HG03025 (cell line): ENCODE data around the gene MACROD2.

ENCODE experiments used
- ATAC-seq: cut with Tn5 transposase; IDR thresholded peaks from one replicate; pipeline ENCODE4 v1.9.1; 2021; ENCODE audit warnings: mild to moderate bottlenecking, moderate library complexity; ENCODE audit not compliant: unreplicated experiment, low FRiP score

MACROD2 gene

GRCh38 chr20:14055127-14055742 is 59.9 kb downstream of the MACROD2 start:
- no peak for ATAC-seq

- ATAC-seq = no peak
These were observed 66.9 kb downstream of the MACROD2 start for GRCh38 chr20:14062171-14062570.

GRCh38 chr20:14062786-14063185 is 67.5 kb downstream of the MACROD2 start:
- no peak for ATAC-seq

- no peak for ATAC-seq
These were observed 69.0 kb downstream of the MACROD2 start for GRCh38 chr20:14064333-14064732.

- ATAC-seq = no peak
These were observed 69.6 kb downstream of the MACROD2 start for GRCh38 chr20:14064921-14065320.

- no peak for ATAC-seq
These were observed 70.5 kb downstream of the MACROD2 start for GRCh38 chr20:14065774-14066173.

- no peak for ATAC-seq
These were observed 72.3 kb downstream of the MACROD2 start for GRCh38 chr20:14067603-14068002.

- no peak for ATAC-seq
These were observed 74.5 kb downstream of the MACROD2 start for GRCh38 chr20:14069796-14070195.

- ATAC-seq = no peak
These were observed 98.3 kb downstream of the MACROD2 start for GRCh38 chr20:14093652-14094051.

GRCh38 chr20:14098261-14098660 is 102.9 kb downstream of the MACROD2 start:
- ATAC-seq = no peak

GRCh38 chr20:14113416-14113815 is 118.1 kb downstream of the MACROD2 start:
- no peak for ATAC-seq

GRCh38 chr20:14114065-14114704 is 118.9 kb downstream of the MACROD2 start:
- ATAC-seq = no peak

- no peak for ATAC-seq
These were observed 120.7 kb downstream of the MACROD2 start for GRCh38 chr20:14116037-14116436.

- no peak for ATAC-seq
These were observed 122.5 kb downstream of the MACROD2 start for GRCh38 chr20:14117768-14118167.

GRCh38 chr20:14126856-14127255 is 131.5 kb downstream of the MACROD2 start:
- no peak for ATAC-seq

- ATAC-seq = no peak
These were observed 132.4 kb downstream of the MACROD2 start for GRCh38 chr20:14127514-14128223.

GRCh38 chr20:14134004-14134403 is 138.7 kb downstream of the MACROD2 start:
- no peak for ATAC-seq

- ATAC-seq = no peak
These were observed 146.9 kb downstream of the MACROD2 start for GRCh38 chr20:14142171-14142570.

GRCh38 chr20:14142964-14143627 is 147.8 kb downstream of the MACROD2 start:
- no peak for ATAC-seq

GRCh38 chr20:14148042-14148441 is 152.7 kb downstream of the MACROD2 start:
- ATAC-seq = no peak

GRCh38 chr20:14155361-14155760 is 160.0 kb downstream of the MACROD2 start:
- no peak for ATAC-seq
